CD4-positive, alpha-beta T cell (primary cell): ENCODE measurements around the gene ICA1. TPM values are rescaled to one million over a fixed set of nuclear protein-coding genes. Genes with fewer than 3 reads are reported as not detected.

Experiments
- ATAC-seq: fragments of 200-7000 bp; cut with Tn5 transposase; one replicate; pipeline ENCODE4 v1.10.0; 2022; ENCODE audit warnings: mild to moderate bottlenecking; ENCODE audit not compliant: poor library complexity
- CTCF ChIA-PET: fragments of 350-600 bp; sonication (Branson Sonifier 250); formaldehyde crosslinking; loops from one replicate; lab custom pipeline; 2021; ENCODE audit warnings: antibody characterized with exemption, inconsistent platforms; lab: Charles Lee
- POLR2A ChIA-PET: fragments of 350-600 bp; sonication (Branson Sonifier 250); formaldehyde crosslinking; loops from one replicate; lab custom pipeline; 2021; ENCODE audit warnings: antibody characterized with exemption, inconsistent platforms; lab: Charles Lee
- DNase-seq, 14 experiments: peaks; one replicate each; pipeline ENCODE4 v3.0.0-alpha.2; 2013 to 2020; ENCODE audit warnings: mixed read lengths in 2 of 14
- H3K27ac ChIP-seq, 2 donors: one replicate each; pipeline versions ENCODE4 v1.5.1 to v1.7.0; 2013; ENCODE audit warnings: low read length in 2 of 2, low read depth in 1 of 2, mild to moderate bottlenecking in 1 of 2
- H3K27me3 ChIP-seq, 2 experiments: 1 replicate in 1 of 2; 2 replicates in 1 of 2; pipeline versions ENCODE4 v1.6.1 to v1.7.0; 2013; ENCODE audit warnings: low read length in 2 of 2, control low read depth in 1 of 2, mild to moderate bottlenecking in 1 of 2, moderate library complexity in 1 of 2; ENCODE audit not compliant: insufficient read depth in 2 of 2, control insufficient read depth in 1 of 2
- H3K36me3 ChIP-seq: one replicate; pipeline ENCODE4 v1.6.1; 2013; ENCODE audit warnings: low read length, control low read depth; ENCODE audit not compliant: insufficient read depth
- H3K4me1 ChIP-seq: one replicate; pipeline ENCODE4 v1.6.1; 2013; ENCODE audit warnings: low read length, control low read depth; ENCODE audit not compliant: insufficient read depth
- H3K4me3 ChIP-seq: one replicate; pipeline ENCODE4 v1.5.1; 2013; ENCODE audit warnings: mild to moderate bottlenecking, low read length, moderate library complexity
- H3K9me3 ChIP-seq, 2 experiments: 1 replicate in 1 of 2; 2 replicates in 1 of 2; pipeline versions ENCODE4 v1.6.1 to v1.7.0; 2013; ENCODE audit warnings: low read length in 2 of 2, mild to moderate bottlenecking in 2 of 2, control low read depth in 1 of 2, moderate library complexity in 1 of 2; ENCODE audit not compliant: control insufficient read depth in 1 of 2, insufficient read depth in 1 of 2
- H3K27ac Mint-ChIP-seq: one replicate; pipeline ENCODE4 v1.8.0; 2020; ENCODE audit warnings: mixed read lengths
- H3K27me3 Mint-ChIP-seq: one replicate; pipeline ENCODE4 v1.8.0; 2021; ENCODE audit warnings: mixed read lengths
- H3K36me3 Mint-ChIP-seq: one replicate; pipeline ENCODE4 v1.8.0; 2021; ENCODE audit warnings: low read depth, mixed read lengths
- H3K4me1 Mint-ChIP-seq: one replicate; pipeline ENCODE4 v1.8.0; 2021; ENCODE audit warnings: low read depth, mixed read lengths
- H3K4me3 Mint-ChIP-seq: one replicate; pipeline ENCODE4 v1.8.0; 2020; ENCODE audit warnings: mild to moderate bottlenecking, mixed read lengths
- H3K9me3 Mint-ChIP-seq: one replicate; pipeline ENCODE4 v1.8.0; 2020; ENCODE audit warnings: mixed read lengths
- CTCF ChIP-seq: fragments of 200-600 bp; IDR thresholded peaks from one replicate; pipeline ENCODE4 v1.8.0; 2022; ENCODE audit warnings: antibody characterized with exemption, mild to moderate bottlenecking
- intact Hi-C, 2 experiments: fragments of 100-400 bp; cut with DNase I in 1 of 2; cut with micrococcal nuclease in 1 of 2; formaldehyde crosslinking; loops; one replicate each; pipeline versions ENCODE4 v1.15.1 to v1.9.0; 2023 to 2025; cut with DNase I, micrococcal nuclease
- total RNA-seq, 174 experiments: library from RNA in 2 of 174; stranded (reverse) in 2 of 174; gene quantifications; one replicate each; pipeline ENCODE4 v1.2.3 and lab custom pipeline; 2021 to 2026

The ICA1 gene
- total RNA-seq, 2 experiments from 2014 or later = 0.95 to 1.7 TPM

- peak; percentile 94 for ATAC-seq
- peaks cover 83% of the 10 kb centered on the region for H3K4me1 ChIP-seq
Measured at GRCh38 chr7:8125680-8126444, 136.1 kb downstream of the ICA1 start.

GRCh38 chr7:8121243-8121642 lies 140.7 kb downstream of the ICA1 start:
- POLR2A ChIA-PET = interaction anchor here (0.9 to 2.0 kb wide), 4 partner anchors 8 to 481 kb away, joined by 3 to 7 read pairs (median 4); partner anchors contain the start of genes GLCCI1 and UMAD1
- H3K4me3 Mint-ChIP-seq = peak overlapping the region; percentile 13

More at GRCh38 chr7:8125680-8126444, 136.1 kb downstream of the ICA1 start:
- intact Hi-C loops = loop anchor here in 1 of 2 experiments (1.0 to 10.0 kb wide), 7 partner anchors 8 to 944 kb away; partner anchors contain the start of genes C1GALT1 and UMAD1
- H3K4me1 Mint-ChIP-seq = peaks cover 82% of the 10 kb centered on the region
- H3K4me3 Mint-ChIP-seq = peak overlapping the region; percentile 56
- ChIA-PET POLR2A (interaction anchor here (0.6 to 2.7 kb wide), 33 partner anchors 9 to 955 kb away, joined by 3 to 36 read pairs (median 4); partner anchors contain the start of genes GLCCI1 and UMAD1), CTCF (interaction anchor here (0.8 to 3.2 kb wide), 8 partner anchors 9 to 458 kb away, joined by 3 to 14 read pairs (median 3); no protein-coding TSS in a partner anchor)
- Histone ChIP-seq H3K9me3 (no peaks in the 10 kb centered on the region), H3K4me3 (no peak overlapping the region), H3K36me3 (no peaks in the 10 kb centered on the region), H3K27me3 (no peaks in the 10 kb centered on the region), H3K27ac (peak overlapping the region; percentile 74 to 83)
- no peaks in the 10 kb centered on the region for H3K27me3 Mint-ChIP-seq
- TF ChIP-seq CTCF = no peak
- H3K36me3 Mint-ChIP-seq = no peaks in the 10 kb centered on the region
- peak overlapping the region; percentile 96 for H3K27ac Mint-ChIP-seq
- no peaks in the 10 kb centered on the region for H3K9me3 Mint-ChIP-seq
- peak; percentile 60 to 93 (median 76) for DNase-seq

More at GRCh38 chr7:8121243-8121642, 140.7 kb downstream of the ICA1 start:
- H3K9me3 ChIP-seq = no peaks in the 10 kb centered on the region
- Mint-ChIP-seq H3K9me3 (no peaks in the 10 kb centered on the region), H3K4me1 (peaks cover 74% of the 10 kb centered on the region), H3K27ac (peak overlapping the region; percentile 96), H3K27me3 (no peaks in the 10 kb centered on the region), H3K36me3 (no peaks in the 10 kb centered on the region)
- H3K4me3 ChIP-seq = no peak overlapping the region
- CTCF ChIA-PET = interaction anchor here (1.3 kb wide), 1 partner anchor 12 kb away, joined by 3 read pairs; no protein-coding TSS in a partner anchor
- ATAC-seq = no peak
- TF ChIP-seq CTCF = no peak
- intact Hi-C loops = loop anchor here in 1 of 2 experiments (10.0 kb wide), 1 partner anchor 76 kb away; no protein-coding TSS in a partner anchor
- H3K36me3 ChIP-seq = no peaks in the 10 kb centered on the region
- H3K27ac ChIP-seq = no peak overlapping the region
- H3K27me3 ChIP-seq = no peaks in the 10 kb centered on the region
- no peak for DNase-seq
- H3K4me1 ChIP-seq = peaks cover 55% of the 10 kb centered on the region
